Lung (tissue), 12 donors: ENCODE results near the gene SFXN5. TPM values are rescaled to one million over a fixed set of nuclear protein-coding genes. Genes with fewer than 3 reads are reported as not detected.

Experiments
- ATAC-seq: fragments of 200-7000 bp; cut with Tn5 transposase; one replicate; pipeline ENCODE4 v1.9.1; 2020; ENCODE audit warnings: moderate number of reproducible peaks; ENCODE audit not compliant: insufficient read depth, low FRiP score
- DNase-seq, 3 donors: peaks; one replicate each; pipeline ENCODE4 v3.0.0-alpha.2; 2013 to 2017
- H3K27ac ChIP-seq, 2 donors: one replicate each; pipeline ENCODE4 v1.5.1; 2013; ENCODE audit warnings: mild to moderate bottlenecking in 2 of 2, moderate library complexity in 2 of 2, control low read depth in 1 of 2, inconsistent platforms in 1 of 2, low read depth in 1 of 2, low read length in 1 of 2
- H3K27me3 ChIP-seq, 3 donors: one replicate each; pipeline ENCODE4 v1.5.1; 2013; ENCODE audit warnings: low read length in 2 of 3; ENCODE audit not compliant: control insufficient read depth in 3 of 3, insufficient read depth in 3 of 3
- H3K36me3 ChIP-seq, 4 donors: one replicate each; pipeline ENCODE4 v1.5.1; 2013; ENCODE audit warnings: low read length in 4 of 4, mild to moderate bottlenecking in 1 of 4, moderate library complexity in 1 of 4; ENCODE audit not compliant: control insufficient read depth in 4 of 4, insufficient read depth in 4 of 4
- H3K4me1 ChIP-seq, 5 donors: one replicate each; pipeline ENCODE4 v1.5.1; 2013; ENCODE audit warnings: low read length in 5 of 5, mild to moderate bottlenecking in 2 of 5, moderate library complexity in 1 of 5; ENCODE audit not compliant: control insufficient read depth in 5 of 5, insufficient read depth in 5 of 5
- H3K4me3 ChIP-seq: one replicate; pipeline ENCODE4 v1.5.1; 2013; ENCODE audit warnings: mild to moderate bottlenecking, control low read depth, moderate library complexity
- H3K9ac ChIP-seq, 2 donors: one replicate each; pipeline ENCODE4 v1.5.1; 2013; ENCODE audit warnings: low read length in 2 of 2, control low read depth in 1 of 2; ENCODE audit not compliant: insufficient read depth in 1 of 2
- H3K9me3 ChIP-seq, 4 donors: one replicate each; pipeline ENCODE4 v1.5.1; 2013; ENCODE audit warnings: low read length in 3 of 4, mild to moderate bottlenecking in 1 of 4, moderate library complexity in 1 of 4; ENCODE audit not compliant: control insufficient read depth in 4 of 4, insufficient read depth in 3 of 4
- CTCF ChIP-seq: IDR thresholded peaks from 2 replicates; pipeline ENCODE4 v1.5.1; 2012; ENCODE audit warnings: mild to moderate bottlenecking; ENCODE audit errors: control extremely low read depth, extremely low read depth
- WGBS, 2 donors: extraction: QIAGEN DNeasy Blood & Tissue Kit; methylation state at CpG; one replicate each; pipeline ENCODE4 v1.1.7; 2013; 5-methylcytosine and 5-hydroxymethylcytosine counted together
- polyA plus RNA-seq, 2 donors: library from polyadenylated mRNA; stranded (reverse); fragments of 200-250 nt; gene quantifications; one replicate each; pipeline ENCODE4 v1.2.1, GENCODE V29; 2013
- total RNA-seq, 2 donors: library from RNA; depleted of rRNA in 1 of 2; stranded (reverse); fragments of >200 nt in 1 of 2; gene quantifications; one replicate each; pipeline ENCODE4 v1.2.1, GENCODE V29; 2014 to 2021
- donor health status: control.
- donor health status: control.
- donor health status: Bipolar disorder and iron deficiency.
- donor health status: healthy.
- donor health status: DM: yes; HTN: yes; CAD: no.

The SFXN5 gene
- total and polyA plus RNA-seq, 4 donors, result 8.3 to 15.6 (median 9.6) TPM

DNA sequence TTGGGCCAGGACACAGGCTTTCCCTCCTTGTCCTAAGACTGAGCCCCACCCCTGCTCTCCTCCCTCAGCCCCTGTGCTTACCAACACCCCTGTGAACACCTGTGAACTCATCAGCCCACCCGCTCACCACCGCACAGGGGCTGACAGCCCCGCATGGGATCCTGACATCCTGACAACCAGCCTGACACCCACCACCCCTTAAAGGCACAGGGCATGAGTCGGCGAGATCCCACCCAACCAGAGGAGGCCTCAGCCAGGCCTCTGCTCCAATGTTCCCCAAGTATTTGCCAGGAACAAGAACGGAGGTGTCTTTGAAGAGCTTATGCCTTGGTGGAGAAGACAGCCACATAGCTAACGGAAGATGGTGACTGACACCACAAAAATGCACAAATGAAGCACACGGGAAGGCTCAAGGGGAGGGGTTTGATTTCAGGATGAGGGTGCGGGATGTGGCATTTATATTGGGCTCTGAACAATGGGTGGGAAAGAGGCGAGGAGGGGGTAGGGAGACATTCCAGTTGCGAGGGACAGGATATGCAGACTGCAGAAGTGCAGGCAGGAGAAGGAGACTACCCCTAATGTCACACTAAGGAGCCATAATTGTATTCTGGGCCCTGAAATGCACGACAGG is 30.2 kb upstream of the SFXN5 start:
- no peak for DNase-seq

GRCh38 chr2:73100956-73101355 is 29.4 kb upstream of the SFXN5 start:
- ATAC-seq (no peak), DNase-seq (no peak)
- TF ChIP-seq CTCF, result no peak
- Histone ChIP-seq H3K36me3 (no peaks in the 10 kb centered on the region), H3K4me3 (no peak overlapping the region), H3K9ac (no peak overlapping the region), H3K27ac (no peak overlapping the region), H3K27me3 (no peaks in the 10 kb centered on the region), H3K9me3 (no peaks in the 10 kb centered on the region), H3K4me1 (peaks cover 0 to 8% (median 0%) of the 10 kb centered on the region in 5 donors)
- WGBS, 2 donors, result 94 to 98% methylated on average over 4 of the region's 4 CpGs

More for the DNA sequence above, 30.2 kb upstream of the SFXN5 start:
- H3K27me3 ChIP-seq, result no peaks in the 10 kb centered on the region
- peaks cover 0 to 8% (median 0%) of the 10 kb centered on the region in 5 donors for H3K4me1 ChIP-seq
- no peak overlapping the region for H3K9ac ChIP-seq
- no peaks in the 10 kb centered on the region for H3K9me3 ChIP-seq
- no peak overlapping the region for H3K4me3 ChIP-seq
- H3K36me3 ChIP-seq, result no peaks in the 10 kb centered on the region
- no peak overlapping the region for H3K27ac ChIP-seq
- ATAC-seq, result no peak
- WGBS, 2 donors, result 86 to 90% methylated on average over 12 of the region's 12 CpGs
- TF ChIP-seq CTCF, result no peak

DNA sequence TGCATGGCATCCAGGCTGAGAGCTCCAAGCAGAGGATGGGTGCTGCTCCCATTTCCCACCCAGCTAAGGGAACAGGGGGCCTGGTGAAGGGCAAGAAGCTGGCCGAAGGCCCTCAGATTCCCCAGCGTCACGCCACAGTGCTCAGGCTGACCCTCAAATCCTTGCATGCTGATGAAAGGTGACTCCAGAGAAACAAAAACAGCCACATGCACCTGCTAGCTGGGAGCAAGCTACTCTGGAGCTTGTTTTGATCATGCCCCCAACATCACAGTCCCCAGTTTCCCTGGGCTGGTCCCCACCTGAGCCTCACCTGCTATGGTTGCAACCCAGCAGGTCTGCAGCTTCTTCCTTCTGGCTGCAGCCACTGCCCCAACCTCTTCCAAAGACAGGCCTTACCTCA is 28.0 kb upstream of the SFXN5 start:
- ATAC-seq (no peak), DNase-seq (no peak)
- peaks cover 0 to 8% (median 0%) of the 10 kb centered on the region in 5 donors for H3K4me1 ChIP-seq
- H3K27ac ChIP-seq, result no peak overlapping the region
- no peaks in the 10 kb centered on the region for H3K36me3 ChIP-seq
- H3K9ac ChIP-seq, result no peak overlapping the region
- no peak for TF ChIP-seq CTCF
- no peaks in the 10 kb centered on the region for H3K9me3 ChIP-seq
- no peak overlapping the region for H3K4me3 ChIP-seq
- 96 to 98% methylated on average over 3 of the region's 3 CpGs for WGBS, 2 donors
- H3K27me3 ChIP-seq, result no peaks in the 10 kb centered on the region

DNA sequence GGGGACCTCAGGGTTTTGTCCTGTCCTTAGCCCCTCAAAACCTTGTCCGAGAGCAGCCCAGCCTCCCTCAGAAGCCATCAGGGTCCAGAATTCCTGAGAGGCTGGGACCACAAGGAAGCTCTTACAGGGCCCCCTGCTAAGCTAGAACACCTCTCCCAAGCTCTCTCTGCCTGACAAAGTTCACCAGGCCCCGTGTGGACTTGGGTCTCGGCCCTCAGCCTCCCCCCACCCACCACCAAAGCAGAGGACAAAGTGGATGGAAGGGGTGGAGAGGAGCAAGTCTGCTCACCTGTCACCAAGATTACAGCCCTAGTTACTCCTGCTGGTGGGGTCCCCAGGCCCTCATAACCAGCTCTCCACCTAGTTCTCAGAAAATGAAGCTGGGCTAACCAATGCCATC is 24.4 kb upstream of the SFXN5 start:
- peaks cover 0 to 9% (median 0%) of the 10 kb centered on the region in 5 donors for H3K4me1 ChIP-seq

More for the DNA sequence above, 24.4 kb upstream of the SFXN5 start:
- ATAC-seq (no peak), DNase-seq (no peak)
- no peak for TF ChIP-seq CTCF
- H3K9me3 ChIP-seq, result no peaks in the 10 kb centered on the region
- H3K27me3 ChIP-seq, result no peaks in the 10 kb centered on the region
- no peak overlapping the region for H3K4me3 ChIP-seq
- H3K36me3 ChIP-seq, result no peaks in the 10 kb centered on the region
- H3K27ac ChIP-seq, result no peak overlapping the region
- no peak overlapping the region for H3K9ac ChIP-seq
- 84 to 89% methylated on average over 3 of the region's 3 CpGs for WGBS, 2 donors
